Bronchial epithelial cell (primary cell): ENCODE data around the gene TBCD. TPM values are rescaled to one million over a fixed set of nuclear protein-coding genes. Genes with fewer than 3 reads are reported as not detected.

Source experiments
- DNase-seq: peaks from one replicate; pipeline ENCODE4 v3.0.0-alpha.2; 2010; ENCODE audit warnings: low read depth
- FAIRE-seq: peaks from 2 replicates; lab custom pipeline; 2011; peaks lifted over from hg19 to GRCh38; lab: Jason Lieb, UNC
- H3K27me3 ChIP-seq: 2 replicates; pipeline ENCODE4 v1.5.1; 2011; ENCODE audit warnings: low read length; ENCODE audit not compliant: control insufficient read depth, insufficient read depth
- H3K36me3 ChIP-seq: 2 replicates; pipeline ENCODE4 v1.5.1; 2011; ENCODE audit warnings: low read length; ENCODE audit not compliant: control insufficient read depth, insufficient read depth
- H3K4me3 ChIP-seq: 2 replicates; pipeline ENCODE4 v1.5.1; 2011; ENCODE audit warnings: mild to moderate bottlenecking, low read depth, low read length, control low read depth
- CTCF ChIP-seq: IDR thresholded peaks from 2 replicates; pipeline ENCODE4 v1.5.1; 2011; ENCODE audit warnings: mild to moderate bottlenecking, moderate library complexity, low read length, control low read depth, inconsistent platforms; ENCODE audit not compliant: insufficient read depth, severe bottlenecking
- total RNA-seq: library from RNA; depleted of rRNA; stranded (reverse); fragments of >200 nt; gene quantifications from 2 replicates; pipeline ENCODE4 v1.2.1, GENCODE V29; 2014

Gene TBCD
- total RNA-seq, 1 donor from 2014 or later: 22.6 TPM

GRCh38 chr17:82821554-82821953 is 69.7 kb downstream of the TBCD start:
- DNase-seq (no peak), FAIRE-seq (no peak)
- Histone ChIP-seq H3K4me3 (no peak overlapping the region), H3K27me3 (no peaks in the 10 kb centered on the region), H3K36me3 (peaks cover 3% of the 10 kb centered on the region)
- TF ChIP-seq CTCF: no peak

- no peak overlapping the region for H3K4me3 ChIP-seq
- FAIRE-seq (no peak), DNase-seq (no peak)
- peaks cover 2% of the 10 kb centered on the region for H3K36me3 ChIP-seq
- no peak for TF ChIP-seq CTCF
- no peaks in the 10 kb centered on the region for H3K27me3 ChIP-seq
These were observed 70.4 kb downstream of the TBCD start for GRCh38 chr17:82822281-82822680.

GRCh38 chr17:82823004-82823403 is 71.1 kb downstream of the TBCD start:
- DNase-seq (no peak), FAIRE-seq (no peak)
- no peak overlapping the region for H3K4me3 ChIP-seq
- no peaks in the 10 kb centered on the region for H3K27me3 ChIP-seq
- no peaks in the 10 kb centered on the region for H3K36me3 ChIP-seq
- TF ChIP-seq CTCF: peak; percentile 14

- H3K36me3 ChIP-seq: peaks cover 9% of the 10 kb centered on the region
- no peak for FAIRE-seq
These were observed 73.8 kb downstream of the TBCD start for GRCh38 chr17:82825540-82826124.

GRCh38 chr17:82826211-82826610 is 74.3 kb downstream of the TBCD start:
- no peak for TF ChIP-seq CTCF
- DNase-seq (no peak), FAIRE-seq (no peak)
- Histone ChIP-seq H3K4me3 (no peak overlapping the region), H3K36me3 (peaks cover 14% of the 10 kb centered on the region), H3K27me3 (no peaks in the 10 kb centered on the region)

More at GRCh38 chr17:82825540-82826124, 73.8 kb downstream of the TBCD start:
- no peak overlapping the region for H3K4me3 ChIP-seq
- no peak for TF ChIP-seq CTCF
- DNase-seq: no peak
- no peaks in the 10 kb centered on the region for H3K27me3 ChIP-seq

- no peak for TF ChIP-seq CTCF
- FAIRE-seq (no peak), DNase-seq (no peak)
- Histone ChIP-seq H3K36me3 (peaks cover 19% of the 10 kb centered on the region), H3K27me3 (no peaks in the 10 kb centered on the region), H3K4me3 (no peak overlapping the region)
These were observed 75.1 kb downstream of the TBCD start for GRCh38 chr17:82826956-82827355.
